ENCODE results near the gene ZNF366.
"Not testable (repeated sequence)": the region's sequence is repeated elsewhere in the genome, so short reads cannot be mapped to it uniquely, and the experiment has no call there.

The ZNF366 gene

DNA sequence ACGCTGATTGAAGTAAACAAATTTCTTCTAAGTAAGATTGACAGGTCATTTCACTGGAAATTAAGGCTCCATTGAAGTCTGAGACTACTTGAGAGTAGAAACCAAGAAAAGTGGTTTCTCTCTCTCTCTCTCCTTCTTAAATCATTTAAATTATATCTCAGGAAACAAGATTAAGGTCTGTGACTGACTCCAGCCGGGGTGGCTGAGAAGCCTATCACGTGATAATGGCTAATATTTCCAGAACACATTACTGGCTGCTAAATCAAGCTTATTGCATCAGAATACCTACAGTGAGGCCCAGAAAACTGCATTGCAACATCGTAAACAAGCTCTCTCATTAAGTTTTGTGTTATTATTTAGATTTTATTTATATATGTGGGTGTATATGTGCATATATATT is 98.6 kb downstream of the ZNF366 start:
- DNase-seq (ENCODE audit: extremely low read depth in 1 of 2, low read depth in 1 of 2): no peak

DNA sequence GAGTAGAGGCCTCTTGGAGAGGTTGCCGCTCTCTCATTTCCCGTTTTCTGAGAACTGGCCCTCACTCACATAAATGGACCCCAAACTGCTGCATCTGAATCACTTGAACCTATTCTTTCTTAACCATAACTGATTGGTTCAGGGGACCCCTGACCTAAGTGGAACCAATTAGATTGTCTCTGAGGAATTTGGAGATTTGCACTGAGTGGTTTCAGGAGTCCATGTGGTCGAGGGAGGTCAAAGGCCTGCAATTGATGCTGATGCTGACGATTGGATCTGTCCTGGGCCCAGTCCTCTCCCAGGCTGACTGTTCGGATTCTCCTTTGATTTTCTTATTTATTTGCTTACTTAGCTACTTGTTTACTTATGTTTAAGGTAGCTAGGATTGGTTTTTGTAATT is 99.1 kb downstream of the ZNF366 start:
- DNase-seq (ENCODE audit: extremely low read depth in 1 of 2, low read depth in 1 of 2): no peak

DNA sequence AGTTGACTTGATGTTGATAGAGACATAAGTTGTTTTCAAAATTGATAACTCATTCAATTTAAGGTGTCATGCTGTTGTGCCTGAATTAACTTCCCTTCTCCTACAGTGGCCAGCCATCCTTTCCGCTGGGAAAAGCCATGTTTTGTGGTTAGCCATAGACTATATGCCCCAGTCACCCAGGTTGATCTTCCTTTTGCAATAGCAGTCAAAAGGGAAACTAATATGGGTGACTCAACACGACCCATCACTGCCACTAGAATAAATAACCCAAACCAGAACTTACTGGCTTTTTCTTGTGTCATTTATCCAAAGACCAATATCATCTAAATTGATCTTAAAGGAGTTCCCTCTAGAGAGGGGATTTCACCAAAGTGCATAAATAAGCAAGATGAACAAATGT is 99.7 kb downstream of the ZNF366 start:
- DNase-seq (ENCODE audit: extremely low read depth in 1 of 2, low read depth in 1 of 2): no peak

DNA sequence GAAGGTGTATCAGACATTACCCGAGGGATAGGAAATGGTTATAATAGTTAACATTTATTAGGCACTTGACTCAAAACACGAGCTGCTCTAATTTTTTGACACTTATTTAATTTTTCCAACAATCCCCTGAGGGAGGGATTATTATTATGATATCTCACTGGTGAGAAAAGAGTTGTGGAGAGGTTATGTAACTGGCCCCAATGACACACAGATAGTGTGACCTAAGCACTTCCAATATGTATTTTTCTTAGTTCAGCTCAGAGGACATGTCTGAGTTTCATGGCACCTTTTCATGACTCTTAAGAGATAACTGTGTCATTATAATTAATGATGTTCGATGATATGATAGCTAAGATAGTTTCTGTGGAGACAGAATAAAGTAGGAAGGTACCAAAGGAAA is 100.1 kb downstream of the ZNF366 start:
- DNase-seq (ENCODE audit: extremely low read depth in 1 of 2, low read depth in 1 of 2): no peak

DNA sequence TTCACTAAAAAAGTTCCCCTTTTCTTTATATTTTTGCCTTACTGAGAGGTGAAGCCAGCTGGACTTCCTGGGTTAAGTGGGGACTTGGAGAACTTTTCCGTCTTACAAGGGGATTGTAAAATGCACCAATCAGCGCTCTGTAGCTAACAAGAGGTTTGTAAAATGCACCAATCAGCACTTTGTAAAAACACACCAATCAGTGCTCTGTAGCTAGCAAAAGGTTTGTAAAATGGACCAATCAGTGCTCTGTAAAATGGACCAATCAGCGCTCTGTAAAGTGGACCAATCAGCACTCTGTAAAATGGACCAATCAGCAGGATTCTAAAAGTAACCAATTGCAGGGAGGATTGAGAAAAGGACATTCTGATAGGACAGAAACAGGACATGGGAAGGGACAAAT is 102.4 kb downstream of the ZNF366 start:
- DNase-seq (ENCODE audit: extremely low read depth in 1 of 2, low read depth in 1 of 2): not testable (repeated sequence)

DNA sequence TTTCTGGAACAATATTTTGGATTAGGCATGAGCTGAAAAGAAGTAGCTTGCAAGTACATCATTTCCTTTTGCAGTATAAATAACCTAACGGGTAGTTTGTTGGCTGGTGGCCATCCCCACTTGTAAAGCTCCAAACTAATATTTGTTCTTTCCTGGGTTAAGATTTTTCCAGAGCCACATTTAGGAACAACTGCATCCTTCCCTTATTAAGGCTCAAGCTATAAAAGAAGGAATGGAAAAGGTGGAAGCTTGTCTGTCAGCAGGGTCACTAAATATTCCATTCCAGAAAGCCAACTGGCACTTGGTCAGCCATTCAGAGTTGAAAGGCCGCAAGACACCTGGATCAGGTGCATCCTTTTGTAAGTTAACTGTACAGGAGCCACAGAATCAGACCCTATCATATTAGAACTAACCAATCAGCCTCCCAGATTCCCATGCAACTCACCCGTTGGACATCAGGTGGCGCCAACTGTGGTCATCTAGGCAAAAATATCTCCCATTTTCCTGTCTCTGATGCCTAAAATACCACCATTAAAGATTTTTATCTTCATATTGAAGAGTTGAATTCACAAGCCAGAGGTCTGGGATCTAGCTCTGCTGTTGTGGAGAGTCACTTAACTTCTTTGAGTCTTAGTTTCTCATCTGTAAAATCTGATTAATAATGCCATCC is 104.1 kb downstream of the ZNF366 start:
- no peak for DNase-seq (ENCODE audit: extremely low read depth in 1 of 2, low read depth in 1 of 2)

DNA sequence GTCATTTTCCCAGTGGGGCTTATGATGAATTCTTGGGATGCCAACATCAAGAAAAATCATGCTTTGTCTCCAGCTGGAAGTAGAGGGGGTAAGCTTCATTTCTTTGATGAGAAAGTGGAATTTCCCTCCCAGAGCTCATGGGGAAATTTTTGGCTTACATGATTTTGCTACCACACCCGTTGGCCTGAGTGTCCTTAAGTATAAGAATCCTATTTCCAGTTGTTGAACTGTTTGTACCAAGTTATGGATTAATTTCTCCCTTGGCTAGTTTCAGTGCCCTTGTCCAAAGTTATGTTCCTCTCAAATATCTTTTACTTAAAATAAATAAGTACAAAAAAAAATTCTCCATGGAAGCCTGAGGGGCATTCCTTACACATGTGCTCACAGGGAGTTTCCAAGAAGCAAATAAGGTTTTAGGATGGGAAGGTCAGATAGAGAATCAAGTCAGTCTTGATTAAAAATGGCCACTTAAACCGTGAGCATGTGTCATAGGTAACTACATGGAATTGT is 104.8 kb downstream of the ZNF366 start:
- no peak for DNase-seq (ENCODE audit: extremely low read depth in 1 of 2, low read depth in 1 of 2)

DNA sequence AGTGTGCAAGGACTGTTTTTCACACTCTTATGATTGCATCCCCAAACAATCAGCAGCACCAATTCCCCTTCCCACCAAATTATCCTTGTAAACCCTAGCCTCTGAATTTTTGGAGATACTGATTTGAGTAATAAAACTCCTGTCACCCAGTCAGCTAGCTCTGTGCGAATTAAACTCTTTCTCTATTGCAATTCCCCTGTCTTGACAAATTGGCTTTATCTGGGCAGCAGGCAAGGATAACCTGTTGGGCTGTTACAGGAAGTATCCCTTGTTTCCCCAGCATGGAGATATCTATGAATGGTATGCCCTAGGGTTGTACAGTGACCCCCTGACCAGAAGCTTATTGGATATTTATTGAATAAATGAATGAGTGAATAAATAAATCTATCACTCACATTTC is 106.3 kb downstream of the ZNF366 start:
- no peak for DNase-seq (ENCODE audit: extremely low read depth in 1 of 2, low read depth in 1 of 2)

DNA sequence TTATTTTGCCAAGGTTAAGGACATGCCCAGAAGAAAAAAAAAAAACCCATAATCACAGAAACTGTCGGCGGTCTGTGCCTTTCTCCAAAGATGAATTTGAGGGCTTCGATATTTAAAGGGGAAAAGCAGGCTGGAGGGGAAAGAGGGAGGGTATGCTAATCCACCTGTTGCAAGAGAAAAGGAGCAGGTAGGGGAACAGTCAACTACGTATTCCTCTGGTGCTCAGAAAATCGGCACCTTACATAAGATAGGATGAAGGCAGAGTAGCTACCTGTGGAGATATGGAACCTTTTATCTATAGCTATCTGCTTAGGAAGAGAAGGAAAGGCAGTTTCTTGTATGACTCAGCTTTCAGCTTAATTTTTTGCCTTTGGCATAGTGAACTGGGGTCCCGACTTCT is 109.4 kb downstream of the ZNF366 start:
- DNase-seq (ENCODE audit: extremely low read depth in 1 of 2, low read depth in 1 of 2): no peak

DNA sequence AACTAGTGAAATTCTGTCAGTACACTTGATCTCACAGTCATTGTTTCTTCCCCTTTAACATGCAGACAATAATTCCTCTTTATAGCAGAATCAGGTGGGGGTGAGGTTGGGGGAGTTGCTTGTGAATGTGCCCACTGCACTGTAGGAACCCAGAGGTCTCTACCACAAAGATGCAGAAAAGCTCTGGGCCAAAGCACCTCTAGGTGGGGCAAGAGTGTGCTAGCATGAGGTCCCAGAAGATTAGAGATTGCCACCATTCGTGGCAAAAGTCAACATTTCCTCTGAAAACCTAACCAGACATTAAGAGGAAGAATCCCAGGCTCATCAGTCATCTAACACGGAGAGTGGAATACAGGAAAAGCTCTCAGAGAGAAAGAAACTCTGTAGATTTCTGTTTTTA is 112.5 kb downstream of the ZNF366 start:
- no peak for DNase-seq (ENCODE audit: extremely low read depth in 1 of 2, low read depth in 1 of 2)

DNA sequence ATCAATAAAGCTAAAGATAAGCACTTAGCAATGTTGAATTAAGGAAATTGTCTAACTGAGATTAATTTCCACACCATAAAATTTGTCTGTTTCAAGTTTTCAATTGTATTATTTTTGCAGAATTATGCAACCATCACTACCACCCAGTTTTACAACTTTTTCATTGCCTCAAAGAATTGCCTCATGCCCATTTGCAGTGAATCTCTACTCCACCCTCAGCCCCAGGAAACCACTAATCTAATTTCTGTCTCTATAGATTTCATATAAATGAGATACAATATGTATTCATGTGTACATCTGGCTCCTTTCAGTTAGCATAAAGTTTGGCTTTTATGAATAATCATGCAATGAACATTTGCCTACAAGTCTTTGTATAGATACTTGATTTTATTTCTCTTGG is 114.2 kb downstream of the ZNF366 start:
- no peak for DNase-seq (ENCODE audit: extremely low read depth in 1 of 2, low read depth in 1 of 2)

All from stimulated activated CD8-positive, alpha-beta memory T cell treated with anti-CD3 and anti-CD28 coated beads, Interleukin-7, amount 100 ng/mL, for 48 hours (primary cell).